HCT116 (cell line): ENCODE data around the gene TUT7.

Source experiments
- CTCF ChIP-seq, 3 experiments: fragments of 200-600 bp in 1 of 3; sonication (generic) in 1 of 3; IDR thresholded peaks in 2 of 3; conservative IDR thresholded peaks in 1 of 3; 2 replicates each; pipeline ENCODE4 v1.5.1; 2012 to 2017; ENCODE audit warnings: low read depth in 2 of 3, low read length in 2 of 3, antibody characterized with exemption in 1 of 3, borderline replicate concordance in 1 of 3, control low read depth in 1 of 3, mild to moderate bottlenecking in 1 of 3, mixed read lengths in 1 of 3, mixed run types in 1 of 3, moderate library complexity in 1 of 3; ENCODE audit not compliant: insufficient read depth in 1 of 3
- EZH2 ChIP-seq: fragments of 200-600 bp; sonication (generic); IDR thresholded peaks from 2 replicates; pipeline ENCODE4 v1.6.1; 2017; ENCODE audit warnings: antibody characterized with exemption, mixed run types
- MAX ChIP-seq: IDR thresholded peaks from 2 replicates; pipeline ENCODE4 v1.6.1; 2012
- POLR2A ChIP-seq: IDR thresholded peaks from 2 replicates; pipeline ENCODE4 v1.7.0; 2011; ENCODE audit warnings: borderline replicate concordance; ENCODE audit not compliant: insufficient read depth, insufficient read length; ENCODE audit errors: extremely low read depth
- RAD21 ChIP-seq: IDR thresholded peaks from 2 replicates; pipeline ENCODE4 v1.6.1; 2012; ENCODE audit warnings: low read depth, mild to moderate bottlenecking
- SIN3A ChIP-seq: IDR thresholded peaks from 2 replicates; pipeline ENCODE4 v1.6.1; 2012; ENCODE audit warnings: low read depth
- ZBTB33 ChIP-seq: IDR thresholded peaks from 2 replicates; pipeline ENCODE4 v1.6.1; 2011; ENCODE audit warnings: mild to moderate bottlenecking, low read length, moderate library complexity; ENCODE audit not compliant: insufficient replicate concordance; ENCODE audit errors: extremely low read depth
- ZNF274 ChIP-seq: fragments of 200-500 bp; sonication (Bioruptor generic); IDR thresholded peaks from 2 replicates; pipeline ENCODE4 v1.6.1; 2014; ENCODE audit warnings: mild to moderate bottlenecking, low read depth, low read length, inconsistent platforms

GRCh38 chr9:86285261-86285660, 68.9 kb downstream of the TUT7 start:
- no peak for TF ChIP-seq CTCF (IDR thresholded peaks at IDR 0.05 in 2 of 3, conservative IDR thresholded peaks at IDR 0.05 in 1 of 3; ENCODE audit: borderline replicate concordance in 1 of 3, insufficient read depth in 1 of 3, low read depth in 2 of 3, low read length in 2 of 3)
- TF ChIP-seq SIN3A: no peak
- TF ChIP-seq EZH2: no peak
- TF ChIP-seq MAX: no peak
- TF ChIP-seq RAD21: no peak
- no peak for TF ChIP-seq ZBTB33
- TF ChIP-seq ZNF274: no peak
- no peak for TF ChIP-seq POLR2A
